ENCODE data around the gene ATF7. TPM values are rescaled to one million over a fixed set of nuclear protein-coding genes. Genes with fewer than 3 reads are reported as not detected.

Gene ATF7
- total and polyA plus RNA-seq, 2 donors (not counting 3 experiments of a cell fraction or from before 2014, with no cell fraction given) = 36.0 to 68.5 TPM

GRCh38 chr12:53514628-53515290 is 111.4 kb downstream of the ATF7 start:
- DNase-seq (ENCODE audit: low read depth, low spot score) (no peak), FAIRE-seq (no peak)
- TF ChIP-seq MAX (IDR thresholded peaks at IDR 0.05; ENCODE audit: insufficient read depth, insufficient read length) (no peak), EZH2 (IDR thresholded peaks at IDR 0.05; ENCODE audit: borderline replicate concordance, low read depth, low read length, severe bottlenecking) (no peak), POLR2A (IDR thresholded peaks at IDR 0.05; ENCODE audit: low read depth, low read length) (no peak), JUN (IDR thresholded peaks at IDR 0.05; ENCODE audit: borderline replicate concordance, insufficient read depth, insufficient read length, low read depth) (no peak), POLR2AphosphoS5 (IDR thresholded peaks at IDR 0.05; ENCODE audit: insufficient read depth, low read depth, low read length) (no peak), MYC (IDR thresholded peaks at IDR 0.05; ENCODE audit: low read depth, low read length) (no peak), GATA2 (IDR thresholded peaks at IDR 0.05; ENCODE audit: insufficient read depth, insufficient read length, low read depth, low read length) (no peak), CTCF (IDR thresholded peaks at IDR 0.05; ENCODE audit: extremely low read depth in 1 of 2, insufficient read depth in 1 of 2, low read depth in 1 of 2, low read length in 2 of 2) (no peak), FOS (IDR thresholded peaks at IDR 0.05; ENCODE audit: borderline replicate concordance, insufficient read depth, low read length) (no peak)
- Histone ChIP-seq H3K27ac (ENCODE audit: insufficient read depth, low read depth, low read length) (no peak overlapping the region), H3K27me3 (ENCODE audit: control insufficient read depth in 2 of 2, insufficient read depth in 2 of 2, low read length in 2 of 2) (no peaks in the 10 kb centered on the region), H3K4me3 (replicated peaks in 1 of 3; ENCODE audit: insufficient read depth in 1 of 3, low read depth in 1 of 3, low read length in 3 of 3) (no peak overlapping the region), H3K36me3 (ENCODE audit: control insufficient read depth in 2 of 2, extremely low read depth in 1 of 2, insufficient read depth in 2 of 2, low read length in 2 of 2) (peaks cover 16 to 35% of the 10 kb centered on the region in 2 experiments), H3K79me2 (ENCODE audit: control insufficient read depth, insufficient read depth, low read length) (no peaks in the 10 kb centered on the region), H3K9me3 (replicated peaks; ENCODE audit: control insufficient read depth, insufficient read depth, low read length) (no peaks in the 10 kb centered on the region), H2AFZ (ENCODE audit: low read depth, low read length) (no peak overlapping the region), H3K9me1 (replicated peaks; ENCODE audit: control insufficient read depth, extremely low read depth, insufficient read depth, low read length) (no peaks in the 10 kb centered on the region), H4K20me1 (replicated peaks; ENCODE audit: control insufficient read depth, extremely low read depth, insufficient read depth, low read length) (no peaks in the 10 kb centered on the region), H3K4me1 (ENCODE audit: control insufficient read depth, extremely low read depth, insufficient read depth, low read length) (no peaks in the 10 kb centered on the region), H3K4me2 (ENCODE audit: insufficient read depth, low read length) (no peak overlapping the region), H3K9ac (replicated peaks; ENCODE audit: extremely low read depth, insufficient read depth, low read length) (no peak overlapping the region)
- intact Hi-C loops (cut with micrococcal nuclease) = no loop called here
- BruUV-seq (replicated peaks) = no TSS peak
- POLR2A ChIA-PET = no interaction called here
- CTCF ChIA-PET = interaction anchor here (0.7 to 1.0 kb wide), 2 partner anchors 12 to 163 kb away, joined by 3 read pairs; no protein-coding TSS in a partner anchor
- dilution Hi-C loops (cut with MboI; ENCODE audit: extremely low pct_ligation_motif_present, low sequenced_read_pairs) = no loop called here
